Hematopoietic multipotent progenitor cell treated with erythropoietin and hydrocortisone succinate and interleukin-3 and kit ligand, for 15 days (in vitro differentiated cells): Measurements from ENCODE around the gene CTSK.
"Not testable (repeated sequence)": the region's sequence is repeated elsewhere in the genome, so short reads cannot be mapped to it uniquely, and the experiment has no call there.

Experiments
- DNase-seq: peaks from one replicate; pipeline ENCODE4 v3.0.0-alpha.2; 2015; ENCODE audit warnings: low spot score

Gene CTSK

DNA sequence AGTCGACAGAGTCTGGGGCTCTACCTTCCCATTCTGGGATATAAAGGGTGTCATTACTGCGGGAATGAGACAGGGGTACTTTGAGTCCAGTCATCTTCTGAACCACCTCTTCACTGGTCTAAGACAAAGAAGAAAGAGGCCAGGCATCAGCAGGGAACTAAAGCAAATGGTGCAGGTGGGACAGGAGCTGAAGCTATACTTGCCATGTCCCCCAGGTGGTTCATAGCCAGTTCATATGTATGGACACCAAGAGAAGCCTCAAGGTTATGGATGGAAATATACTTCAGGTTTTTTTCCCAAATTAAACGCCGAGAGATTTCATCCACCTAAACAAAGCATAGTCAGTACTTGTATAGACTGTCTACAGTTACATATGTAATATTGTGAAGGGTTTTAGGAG, 2.2 kb downstream of the CTSK start:
- DNase-seq = no peak

DNA sequence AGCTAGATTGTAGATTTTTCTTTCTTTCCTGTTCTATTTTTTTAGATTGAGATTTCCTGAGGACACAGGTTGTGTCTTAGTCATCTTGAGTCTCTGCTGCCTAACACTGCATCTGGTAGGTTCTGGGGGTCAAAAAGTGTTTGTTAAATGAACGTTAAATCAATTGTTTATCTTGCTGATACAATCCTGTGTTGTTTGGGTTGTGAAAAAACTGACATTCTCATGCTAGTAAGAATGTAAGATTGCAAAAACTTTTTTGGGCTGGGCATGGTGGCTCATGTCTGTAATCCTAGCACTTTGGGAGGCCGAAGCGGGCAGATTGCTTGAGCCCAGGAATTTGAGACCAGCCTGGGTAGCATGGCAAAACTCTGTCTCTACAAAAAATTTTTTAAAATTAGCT, 3.4 kb downstream of the CTSK start:
- DNase-seq = no peak

DNA sequence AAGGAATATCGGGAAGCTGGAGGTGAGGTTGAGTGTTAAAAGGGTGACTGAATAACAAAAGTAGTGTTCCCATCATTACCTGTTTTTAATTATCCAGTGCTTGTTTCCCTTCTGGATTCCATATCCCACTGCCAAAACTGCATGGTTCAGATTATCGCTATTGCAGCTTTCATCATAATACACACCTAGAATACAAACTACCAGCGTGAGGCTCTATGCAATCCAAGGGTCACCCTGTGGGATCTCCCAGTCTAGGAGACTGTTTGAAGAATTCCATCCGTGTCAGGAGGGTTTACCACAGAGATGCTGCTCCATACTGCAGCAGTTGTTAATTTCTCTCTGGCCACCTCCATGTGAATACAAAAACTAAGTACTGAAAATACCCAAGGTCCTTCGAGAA, 9.0 kb downstream of the CTSK start:
- no peak for DNase-seq

DNA sequence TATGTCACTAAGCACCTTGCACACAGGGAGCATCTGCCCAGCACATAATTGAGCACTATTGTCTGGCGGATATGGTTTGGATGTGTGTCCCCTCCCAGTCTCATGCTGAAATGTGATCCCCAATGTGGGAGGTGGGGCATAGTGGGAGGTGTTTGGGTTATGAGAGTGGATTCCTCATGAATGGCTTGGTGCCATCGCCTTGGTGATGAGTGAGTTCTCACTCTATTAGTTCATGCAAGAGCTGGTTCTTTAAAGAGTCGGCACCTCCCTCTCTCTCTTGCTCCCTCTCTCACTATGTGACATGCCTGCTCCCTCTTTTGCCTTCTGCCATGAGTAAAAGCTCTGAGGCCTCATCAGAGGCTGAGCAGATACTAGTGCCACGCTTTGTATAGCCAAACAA, 9.5 kb downstream of the CTSK start:
- no peak for DNase-seq

DNA sequence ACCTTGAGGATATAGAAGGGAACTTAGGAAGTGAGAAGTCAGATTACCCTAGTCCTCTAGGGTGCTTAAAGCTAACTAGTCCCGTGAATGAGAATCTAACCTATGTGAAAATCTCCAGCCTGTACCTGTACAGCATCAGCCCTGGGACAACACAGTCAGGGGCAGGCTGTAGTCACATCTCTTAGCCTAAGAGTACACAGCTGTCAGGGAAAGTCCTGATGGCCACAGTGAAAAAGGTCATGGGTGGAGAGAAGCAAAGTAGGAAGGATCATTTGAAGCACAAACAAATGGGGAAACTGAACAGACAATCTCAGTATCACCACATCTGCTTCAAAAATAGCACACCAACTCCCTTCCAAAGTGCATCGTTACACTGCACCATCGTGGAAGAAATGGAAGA, 11.7 kb downstream of the CTSK start:
- no peak for DNase-seq

DNA sequence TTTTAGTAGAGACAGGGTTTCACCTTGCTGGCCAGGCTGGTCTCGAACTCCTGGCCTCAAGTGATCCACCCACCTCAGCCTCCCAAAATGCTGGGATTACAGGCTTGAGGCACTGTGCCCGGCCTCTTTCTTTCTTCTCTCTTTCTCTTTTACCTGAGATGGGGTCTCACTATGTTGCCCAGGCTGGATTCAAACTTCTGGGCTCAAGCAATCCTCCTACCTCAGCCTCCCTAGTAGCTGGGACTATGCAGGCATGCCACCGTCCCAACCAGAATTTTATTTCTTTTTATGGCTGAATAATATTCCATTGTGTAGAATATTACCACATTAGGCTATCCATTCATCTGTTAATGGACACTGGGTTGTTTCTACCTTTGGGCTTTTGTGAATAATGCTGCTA, 14.3 kb downstream of the CTSK start:
- DNase-seq = not testable (repeated sequence)

DNA sequence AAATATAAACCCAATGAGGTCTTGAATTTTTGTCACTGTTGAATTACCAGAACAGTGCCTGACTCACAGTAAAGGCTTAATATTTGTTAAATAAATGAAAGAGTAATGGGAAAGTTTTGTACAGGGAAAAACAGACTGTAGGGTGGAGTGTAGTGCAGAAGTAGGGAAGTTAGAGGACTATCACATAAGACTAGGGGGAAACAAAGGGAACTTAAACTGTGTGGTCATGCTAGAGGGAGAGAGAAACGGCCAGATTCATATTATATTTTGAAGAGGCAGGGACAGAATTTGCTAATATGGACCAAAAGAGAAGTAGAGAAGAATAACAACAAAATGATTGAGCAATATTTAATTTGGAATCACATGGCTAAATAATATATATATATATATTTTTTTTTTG, 14.8 kb downstream of the CTSK start:
- no peak for DNase-seq

DNA sequence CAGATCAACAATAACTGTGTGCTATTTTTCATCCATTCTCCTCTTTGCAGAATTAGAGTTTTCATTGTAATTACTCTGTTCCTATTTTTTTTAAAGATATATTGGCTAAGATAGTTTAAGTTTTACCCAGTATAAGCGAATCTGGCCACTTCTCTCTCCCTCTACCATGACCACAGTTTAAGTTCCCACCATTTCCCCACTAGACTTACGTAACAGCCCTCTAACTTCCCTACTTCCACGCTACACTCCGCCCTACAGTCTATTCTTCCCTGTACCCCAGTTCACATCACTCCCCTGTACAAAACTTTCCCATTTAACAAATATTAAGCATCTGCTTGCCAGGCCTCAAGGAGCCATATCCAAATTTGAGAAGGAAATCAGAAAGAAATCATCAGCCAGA, 16.5 kb downstream of the CTSK start:
- no peak for DNase-seq

DNA sequence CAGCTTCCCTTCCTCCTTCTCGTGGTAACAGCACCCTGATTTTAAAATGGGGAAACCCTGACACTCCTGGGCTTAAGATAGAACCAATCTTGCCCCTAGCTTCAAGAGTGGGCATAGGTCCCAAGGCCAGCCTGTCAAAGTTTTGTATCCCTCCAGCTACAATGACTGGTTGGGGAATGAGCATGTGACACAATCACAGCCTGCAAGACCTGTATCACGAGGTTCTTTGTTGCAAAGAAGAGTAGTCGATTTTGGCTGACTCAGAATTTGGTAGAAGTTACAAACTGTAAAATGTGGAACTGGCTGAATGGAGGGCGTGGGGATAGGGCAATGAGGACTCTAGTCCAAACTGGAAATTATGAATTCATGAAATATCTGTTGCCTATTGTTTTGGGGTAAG, 18.7 kb downstream of the CTSK start:
- no peak for DNase-seq

DNA sequence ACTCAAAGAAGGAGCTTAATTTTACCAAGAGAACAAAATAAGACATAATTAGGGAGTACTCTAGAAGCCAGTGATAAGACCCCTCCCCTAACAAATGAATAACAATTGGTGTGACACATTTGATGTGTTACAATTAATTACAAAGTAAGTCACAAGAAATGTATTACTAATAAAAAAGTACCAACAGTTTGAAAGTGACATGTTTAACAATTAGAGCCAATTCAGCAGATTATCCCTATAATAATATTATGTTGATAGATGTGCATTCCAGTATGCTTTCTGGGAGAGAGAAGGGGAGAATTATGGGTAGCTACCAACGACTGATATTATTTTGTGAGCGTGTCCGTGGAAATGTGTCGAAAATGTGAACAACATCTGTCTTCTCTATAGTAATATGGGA, 19.1 kb downstream of the CTSK start:
- no peak for DNase-seq

DNA sequence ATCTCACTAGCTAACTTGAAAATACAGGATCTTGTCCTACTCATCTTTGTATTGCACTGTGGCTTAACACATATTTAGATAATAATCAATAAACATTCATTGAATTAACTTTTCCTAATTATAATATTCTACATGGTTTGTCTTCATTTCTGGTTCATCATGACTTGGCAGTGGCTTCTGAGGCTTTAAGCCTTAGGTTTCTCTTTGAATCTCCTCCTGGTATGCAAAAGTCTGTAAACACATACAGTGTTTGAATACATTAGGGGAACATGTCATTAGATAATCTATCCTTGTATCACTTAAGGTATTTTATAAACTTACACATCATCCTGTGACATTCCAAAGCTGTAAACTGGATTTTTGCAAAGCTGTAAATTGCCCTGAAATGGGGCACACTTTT, 20.6 kb downstream of the CTSK start:
- DNase-seq = no peak

DNA sequence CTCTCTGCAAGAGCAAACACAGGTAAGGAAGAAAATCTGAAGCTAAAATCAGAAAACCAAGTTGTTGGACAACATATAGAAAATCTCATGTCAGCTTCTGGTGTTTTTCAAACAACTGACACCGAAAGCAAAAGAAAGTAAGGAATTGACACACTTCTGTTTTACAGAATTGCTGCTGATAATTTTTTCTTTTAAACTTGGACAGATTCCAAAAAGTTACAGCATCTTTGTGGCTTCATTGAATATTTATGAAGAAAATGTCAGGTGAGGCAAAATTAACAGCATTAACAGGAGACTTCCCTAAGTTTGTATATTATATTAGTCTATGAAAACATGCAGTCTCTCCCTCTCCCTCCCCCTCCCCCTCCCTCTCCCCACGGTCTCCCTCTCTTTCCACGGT, 27.6 kb downstream of the CTSK start:
- no peak for DNase-seq

DNA sequence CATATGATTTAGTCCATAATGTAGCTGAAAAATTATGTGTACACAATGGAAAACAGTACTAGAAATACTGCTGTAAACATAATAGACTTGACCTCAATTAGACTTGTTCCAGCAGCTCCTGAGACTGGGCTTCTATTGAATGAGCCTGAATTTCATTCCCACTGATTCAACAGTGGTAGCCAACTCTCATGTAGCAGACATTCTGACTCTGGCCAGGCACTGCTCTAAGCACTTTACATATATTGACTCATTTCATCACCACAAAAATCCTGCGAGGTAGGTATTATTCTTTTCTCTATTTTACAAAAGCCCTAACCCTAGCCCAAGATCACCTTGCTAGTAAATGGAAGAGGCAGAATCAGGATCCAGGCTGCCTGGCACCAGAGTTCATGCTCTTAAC, 29.7 kb downstream of the CTSK start:
- DNase-seq = no peak

DNA sequence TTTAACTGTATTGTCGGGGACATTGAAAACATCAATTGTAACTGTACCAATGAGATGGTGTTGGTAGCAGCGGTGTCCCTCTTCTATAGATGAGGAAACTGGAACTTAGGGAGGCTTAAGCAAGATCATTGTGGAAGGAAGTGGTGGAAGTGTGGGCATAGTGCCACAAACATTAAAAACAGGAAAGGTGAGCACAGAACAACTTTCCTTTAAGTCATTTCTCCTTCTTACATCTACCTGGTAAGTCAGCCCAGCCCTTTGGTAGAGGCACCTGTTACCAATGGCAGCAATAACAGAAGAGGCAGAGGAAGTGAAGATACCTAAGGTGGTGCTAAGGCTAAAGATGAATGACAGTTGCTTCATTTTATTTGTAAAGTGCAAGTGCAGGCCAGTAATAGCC, 30.5 kb downstream of the CTSK start:
- no peak for DNase-seq

DNA sequence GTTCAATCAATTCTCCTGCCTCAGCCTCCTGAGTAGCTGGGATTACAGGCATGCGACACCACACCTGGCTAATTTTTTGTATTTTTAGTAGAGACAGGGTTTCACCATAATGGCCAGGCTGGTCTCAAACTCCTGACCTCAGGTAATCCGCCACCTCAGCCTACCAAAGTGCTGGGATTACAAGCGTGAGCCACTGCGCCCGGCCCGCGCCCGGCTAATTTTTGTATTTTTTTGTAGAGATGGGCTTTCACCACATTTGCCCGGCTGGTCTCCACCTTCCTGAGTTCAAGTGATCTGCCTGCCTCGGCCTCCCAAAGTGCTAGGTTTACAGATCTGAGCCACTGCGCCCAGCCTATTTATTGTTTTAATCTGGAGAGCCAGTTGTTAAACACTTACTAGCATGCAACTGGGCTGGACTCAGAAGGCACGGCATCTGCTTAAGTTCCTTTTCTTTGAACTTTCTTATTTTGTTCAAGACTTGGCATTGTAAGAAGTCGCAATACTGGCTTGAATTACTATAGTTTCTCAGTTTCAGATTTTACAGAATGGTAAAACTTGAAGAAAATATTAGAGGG, 32.0 kb downstream of the CTSK start:
- DNase-seq = not testable (repeated sequence)

DNA sequence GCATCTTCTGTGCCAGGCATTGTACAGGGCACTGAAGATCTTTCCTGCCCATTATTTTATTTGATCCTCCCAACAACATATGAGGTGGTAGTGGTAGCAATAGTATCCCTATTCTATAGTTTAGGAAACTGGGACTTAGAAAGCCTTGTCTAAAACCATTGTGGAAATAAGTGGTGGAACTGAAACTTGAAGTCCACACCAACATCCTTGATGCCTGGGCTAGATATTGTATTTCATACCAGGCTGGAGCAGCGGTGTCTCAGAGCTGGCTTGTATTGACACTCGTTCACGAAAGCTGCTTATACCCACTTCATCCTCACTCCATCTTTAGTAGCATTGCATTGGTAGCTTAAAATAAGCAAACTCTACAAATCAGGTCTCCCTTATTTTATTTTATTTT, 32.8 kb downstream of the CTSK start:
- no peak for DNase-seq

DNA sequence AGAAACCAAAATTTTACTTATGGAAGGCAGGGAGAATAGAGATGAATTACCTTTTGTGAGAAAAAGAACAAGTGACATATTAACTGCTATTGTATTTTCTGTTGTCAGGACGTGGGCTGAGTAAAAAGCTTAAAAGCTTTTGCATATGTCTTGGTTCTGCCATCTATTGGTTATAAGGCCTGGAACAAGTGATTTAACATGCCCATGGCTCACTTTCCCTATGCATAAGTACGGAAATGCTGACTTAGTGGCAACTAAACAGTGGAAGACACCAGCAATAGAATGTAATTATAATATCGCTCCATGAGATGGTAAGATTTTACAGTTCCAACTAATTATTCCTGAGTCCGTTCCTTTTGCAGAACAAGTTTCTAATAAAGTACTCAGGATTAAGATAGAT, 35.7 kb downstream of the CTSK start:
- DNase-seq = no peak

DNA sequence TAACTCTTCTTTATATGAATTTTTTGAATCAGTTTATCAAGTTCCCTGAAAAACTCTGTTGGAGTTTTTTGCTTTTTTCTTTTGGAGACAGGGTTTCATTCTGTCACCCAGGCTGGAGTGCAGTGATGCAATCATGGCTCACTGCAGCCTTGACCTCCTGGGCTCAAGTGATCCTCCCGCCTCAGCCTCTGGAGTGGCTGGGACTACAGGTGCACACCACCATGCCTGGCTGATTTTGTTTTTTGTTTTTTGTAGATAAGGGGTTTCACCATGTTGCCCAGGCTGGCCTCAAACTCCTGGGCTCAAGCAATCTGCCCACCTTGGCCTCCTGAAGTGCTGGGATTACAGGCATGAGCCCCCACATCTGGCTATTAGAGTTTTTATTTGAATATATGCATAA, 40.4 kb downstream of the CTSK start:
- not testable (repeated sequence) for DNase-seq

DNA sequence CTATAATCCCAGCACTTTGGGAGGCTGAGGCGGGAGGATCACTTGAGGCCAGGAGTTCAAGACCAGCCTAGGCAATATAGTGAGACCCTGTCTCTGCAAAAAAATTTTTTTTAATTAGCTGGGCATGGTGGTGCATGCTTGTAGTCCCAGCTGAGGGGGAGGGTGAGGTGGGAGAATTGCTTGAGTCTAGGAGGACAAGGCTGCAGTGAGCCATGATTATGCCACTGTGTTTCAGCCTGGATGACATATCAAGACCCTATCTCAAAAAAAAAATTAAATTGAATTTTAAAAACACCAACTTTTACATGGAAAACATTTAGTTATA, 42.1 kb downstream of the CTSK start:
- not testable (repeated sequence) for DNase-seq

DNA sequence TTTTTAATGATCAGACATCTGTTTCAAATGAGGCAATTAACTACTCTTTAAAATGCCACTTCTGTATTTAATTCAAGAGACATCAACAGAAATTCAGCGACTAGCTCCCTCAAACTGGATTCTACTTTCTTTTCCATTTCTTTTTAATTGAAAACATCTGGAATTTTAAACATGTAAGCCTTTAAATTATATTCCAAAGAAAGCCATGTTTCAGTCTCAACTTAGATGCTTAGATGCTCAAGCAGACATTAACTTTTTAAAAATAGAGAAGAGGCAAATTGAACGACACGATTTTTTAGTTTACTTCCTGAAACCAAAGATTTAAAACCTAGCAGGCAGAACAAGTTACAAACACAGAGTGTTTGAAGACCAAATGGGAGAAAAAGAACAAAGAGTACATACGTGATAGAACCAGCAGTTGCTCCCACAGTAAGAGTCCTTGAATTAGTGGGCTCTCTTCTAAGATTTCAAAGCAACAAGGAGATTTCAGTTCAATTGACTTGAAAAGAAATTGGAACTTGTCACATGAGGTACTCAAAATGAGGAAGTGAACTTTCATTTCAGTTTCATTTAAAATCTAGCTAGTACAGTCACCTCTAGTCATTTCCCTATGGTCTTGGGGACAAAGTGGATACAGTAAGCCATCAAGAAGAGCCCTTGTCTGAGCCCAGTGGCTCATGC, 42.6 kb downstream of the CTSK start, which contains the start of gene CTSS:
Gene CTSS, minus strand, starts transcription at position 483 of the 681 bp plus-strand sequence. CDS start 1,015 bp downstream, outside the sequence.
- DNase-seq = no peak

DNA sequence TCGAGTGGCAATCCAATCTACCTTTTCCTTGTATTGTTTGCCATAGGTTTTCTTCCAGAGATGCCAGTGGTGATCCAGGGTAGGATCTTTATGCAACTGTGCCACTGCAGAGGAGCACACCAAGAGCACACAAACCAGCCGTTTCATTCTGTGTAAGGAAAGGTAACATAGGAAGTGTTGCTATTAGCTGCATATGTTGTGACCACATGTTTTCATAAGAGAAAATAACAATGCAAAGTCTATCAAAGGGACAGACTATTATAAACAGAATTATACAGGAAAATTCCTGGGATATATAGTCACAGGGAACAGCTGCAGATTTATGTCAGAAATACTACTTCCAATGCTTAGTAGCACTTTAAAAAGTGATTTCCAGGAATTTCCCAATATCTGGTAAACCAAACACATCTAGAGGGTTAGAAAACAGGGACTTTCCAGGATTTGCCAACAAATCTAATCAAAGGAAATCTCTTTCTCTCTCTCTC, 43.4 kb downstream of the CTSK start:
- no peak for DNase-seq

DNA sequence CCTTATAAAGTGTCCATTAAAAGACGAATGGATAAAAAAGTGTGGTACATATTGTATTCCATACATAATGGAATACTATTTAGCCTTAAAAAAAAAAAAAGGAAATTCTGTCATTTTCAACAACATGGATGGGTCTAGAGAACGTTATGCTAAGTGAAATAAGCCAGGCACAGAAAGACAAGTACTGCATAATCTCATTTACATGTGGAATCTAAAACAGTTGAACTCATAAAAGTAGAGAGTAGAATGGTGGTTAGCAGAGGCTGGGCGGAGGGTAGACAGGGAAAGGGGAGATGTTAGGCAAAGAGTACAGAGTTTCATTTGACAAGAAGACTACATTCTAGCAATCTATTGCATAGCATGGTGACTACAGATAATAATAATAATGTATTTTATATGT, 45.0 kb downstream of the CTSK start:
- DNase-seq = no peak

DNA sequence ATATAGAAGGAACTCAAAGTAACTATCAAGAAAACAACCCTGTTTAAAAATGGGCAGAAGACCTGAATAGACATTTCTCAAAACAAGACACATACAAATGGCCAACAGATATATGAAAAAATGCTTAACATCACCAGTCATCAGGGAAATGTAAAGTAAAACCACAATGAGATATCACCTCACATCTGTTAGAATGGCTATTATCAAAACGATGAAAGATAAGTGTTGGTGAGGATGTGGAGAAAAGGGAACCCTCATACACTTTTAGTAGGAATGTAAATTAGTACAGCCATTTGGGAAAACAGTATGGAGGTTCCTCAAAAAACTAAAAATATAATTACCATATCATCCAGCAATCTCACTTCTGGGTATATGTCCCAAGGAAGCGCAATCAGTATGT, 45.5 kb downstream of the CTSK start:
- DNase-seq = no peak

DNA sequence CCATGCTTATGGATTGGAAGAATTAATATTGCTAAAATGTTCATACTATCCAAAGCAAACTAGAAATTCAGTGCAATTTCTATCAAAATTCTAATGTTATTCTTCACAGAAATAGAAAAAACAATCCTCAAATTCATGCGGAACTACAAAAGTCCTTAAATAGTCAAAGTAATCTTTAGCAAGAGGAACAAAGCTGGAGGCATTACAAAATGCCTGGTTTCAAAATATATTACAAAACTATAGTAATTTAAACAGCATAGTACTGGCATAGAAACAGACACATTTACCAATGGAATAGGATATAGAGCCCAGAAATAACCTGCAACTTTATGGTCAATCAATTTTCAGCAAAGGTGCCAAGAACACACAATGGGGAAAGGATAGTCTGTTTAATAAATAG, 46.3 kb downstream of the CTSK start:
- DNase-seq = no peak
